ENCODE results near the gene SH3RF3.

Gene SH3RF3

GRCh38 chr2:109513230-109513629 lies 384.2 kb downstream of the SH3RF3 start:
- TF ChIP-seq, protein P1, sequence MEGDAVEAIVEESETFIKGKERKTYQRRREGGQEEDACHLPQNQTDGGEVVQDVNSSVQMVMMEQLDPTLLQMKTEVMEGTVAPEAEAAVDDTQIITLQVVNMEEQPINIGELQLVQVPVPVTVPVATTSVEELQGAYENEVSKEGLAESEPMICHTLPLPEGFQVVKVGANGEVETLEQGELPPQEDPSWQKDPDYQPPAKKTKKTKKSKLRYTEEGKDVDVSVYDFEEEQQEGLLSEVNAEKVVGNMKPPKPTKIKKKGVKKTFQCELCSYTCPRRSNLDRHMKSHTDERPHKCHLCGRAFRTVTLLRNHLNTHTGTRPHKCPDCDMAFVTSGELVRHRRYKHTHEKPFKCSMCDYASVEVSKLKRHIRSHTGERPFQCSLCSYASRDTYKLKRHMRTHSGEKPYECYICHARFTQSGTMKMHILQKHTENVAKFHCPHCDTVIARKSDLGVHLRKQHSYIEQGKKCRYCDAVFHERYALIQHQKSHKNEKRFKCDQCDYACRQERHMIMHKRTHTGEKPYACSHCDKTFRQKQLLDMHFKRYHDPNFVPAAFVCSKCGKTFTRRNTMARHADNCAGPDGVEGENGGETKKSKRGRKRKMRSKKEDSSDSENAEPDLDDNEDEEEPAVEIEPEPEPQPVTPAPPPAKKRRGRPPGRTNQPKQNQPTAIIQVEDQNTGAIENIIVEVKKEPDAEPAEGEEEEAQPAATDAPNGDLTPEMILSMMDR (IDR thresholded peaks at IDR 0.05; ENCODE audit: insufficient read depth, low read length, poor library complexity, severe bottlenecking), result no peak
- no peaks in the 10 kb centered on the region for H3K36me3 ChIP-seq (ENCODE audit: control insufficient read depth, insufficient read depth, low read length)
- no peaks in the 10 kb centered on the region for H3K27me3 ChIP-seq (replicated peaks; ENCODE audit: control insufficient read depth, insufficient read depth, low read length)
- H3K4me3 ChIP-seq (replicated peaks; ENCODE audit: low read depth, low read length), result no peak overlapping the region
- DNase-seq (ENCODE audit: extremely low read depth, insufficient read length), result no peak

- Histone ChIP-seq H3K27me3 (replicated peaks; ENCODE audit: control insufficient read depth, insufficient read depth, low read length) (no peaks in the 10 kb centered on the region), H3K4me3 (replicated peaks; ENCODE audit: low read depth, low read length) (no peak overlapping the region), H3K36me3 (ENCODE audit: control insufficient read depth, insufficient read depth, low read length) (no peaks in the 10 kb centered on the region)
- TF ChIP-seq, protein P1 (IDR thresholded peaks at IDR 0.05; ENCODE audit: insufficient read depth, low read length, poor library complexity, severe bottlenecking), result no peak
- DNase-seq (ENCODE audit: extremely low read depth, insufficient read length), result peak; percentile 80
Measured at GRCh38 chr2:109513749-109514588, 385.0 kb downstream of the SH3RF3 start.

GRCh38 chr2:109514857-109515256 lies 385.9 kb downstream of the SH3RF3 start:
- TF ChIP-seq, protein P1 (IDR thresholded peaks at IDR 0.05; ENCODE audit: insufficient read depth, low read length, poor library complexity, severe bottlenecking), result no peak
- Histone ChIP-seq H3K27me3 (replicated peaks; ENCODE audit: control insufficient read depth, insufficient read depth, low read length) (no peaks in the 10 kb centered on the region), H3K4me3 (replicated peaks; ENCODE audit: low read depth, low read length) (no peak overlapping the region), H3K36me3 (ENCODE audit: control insufficient read depth, insufficient read depth, low read length) (no peaks in the 10 kb centered on the region)
- DNase-seq (ENCODE audit: extremely low read depth, insufficient read length), result no peak

DNA sequence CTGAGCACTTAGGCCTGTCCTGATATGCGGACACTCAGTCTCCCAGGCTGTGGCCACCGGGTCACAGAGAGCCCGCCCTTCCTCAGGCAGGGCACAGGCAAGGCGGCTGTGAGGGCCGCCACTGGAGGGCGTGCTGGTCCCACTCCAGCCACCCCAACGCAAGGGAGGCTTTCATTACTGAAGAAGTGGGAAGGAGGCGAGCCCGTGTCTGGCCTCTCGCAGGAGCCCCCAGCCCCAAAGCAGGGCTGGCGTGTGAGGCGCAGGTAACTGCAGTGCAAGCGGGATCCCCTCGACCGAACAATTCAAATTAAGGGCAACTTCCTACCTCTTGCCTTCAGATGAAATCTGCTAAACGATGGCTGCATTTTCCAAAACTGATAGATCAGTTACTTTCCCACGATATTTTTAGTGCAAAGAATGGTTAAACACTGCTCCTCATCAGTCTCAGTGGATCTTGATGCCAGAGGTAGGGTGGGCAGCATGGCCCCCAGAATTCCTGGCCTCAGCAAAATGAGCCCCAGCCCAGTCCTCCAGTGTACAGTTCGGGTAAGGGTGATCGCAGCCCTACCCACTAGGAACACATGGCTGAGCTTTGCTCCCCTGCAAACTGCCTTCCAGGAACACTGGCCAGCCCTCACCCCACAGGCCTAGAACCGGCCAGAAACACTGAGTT lies 387.6 kb downstream of the SH3RF3 start:
- Histone ChIP-seq H3K36me3 (ENCODE audit: control insufficient read depth, insufficient read depth, low read length) (no peaks in the 10 kb centered on the region), H3K27me3 (replicated peaks; ENCODE audit: control insufficient read depth, insufficient read depth, low read length) (no peaks in the 10 kb centered on the region), H3K4me3 (replicated peaks; ENCODE audit: low read depth, low read length) (no peak overlapping the region)
- TF ChIP-seq, protein P1 (IDR thresholded peaks at IDR 0.05; ENCODE audit: insufficient read depth, low read length, poor library complexity, severe bottlenecking), result peak; percentile 59
- peak; percentile 41 for DNase-seq (ENCODE audit: extremely low read depth, insufficient read length)

GRCh38 chr2:109517118-109517889 lies 388.3 kb downstream of the SH3RF3 start:
- H3K4me3 ChIP-seq (replicated peaks; ENCODE audit: low read depth, low read length), result no peak overlapping the region
- TF ChIP-seq, protein P1 (IDR thresholded peaks at IDR 0.05; ENCODE audit: insufficient read depth, low read length, poor library complexity, severe bottlenecking), result no peak
- no peak for DNase-seq (ENCODE audit: extremely low read depth, insufficient read length)
- no peaks in the 10 kb centered on the region for H3K36me3 ChIP-seq (ENCODE audit: control insufficient read depth, insufficient read depth, low read length)
- no peaks in the 10 kb centered on the region for H3K27me3 ChIP-seq (replicated peaks; ENCODE audit: control insufficient read depth, insufficient read depth, low read length)
